ENCODE data around the gene DHRS3.
A peak's percentile ranks its signal among the peaks of the same experiment; 100 is the strongest.

DHRS3 gene

DNA sequence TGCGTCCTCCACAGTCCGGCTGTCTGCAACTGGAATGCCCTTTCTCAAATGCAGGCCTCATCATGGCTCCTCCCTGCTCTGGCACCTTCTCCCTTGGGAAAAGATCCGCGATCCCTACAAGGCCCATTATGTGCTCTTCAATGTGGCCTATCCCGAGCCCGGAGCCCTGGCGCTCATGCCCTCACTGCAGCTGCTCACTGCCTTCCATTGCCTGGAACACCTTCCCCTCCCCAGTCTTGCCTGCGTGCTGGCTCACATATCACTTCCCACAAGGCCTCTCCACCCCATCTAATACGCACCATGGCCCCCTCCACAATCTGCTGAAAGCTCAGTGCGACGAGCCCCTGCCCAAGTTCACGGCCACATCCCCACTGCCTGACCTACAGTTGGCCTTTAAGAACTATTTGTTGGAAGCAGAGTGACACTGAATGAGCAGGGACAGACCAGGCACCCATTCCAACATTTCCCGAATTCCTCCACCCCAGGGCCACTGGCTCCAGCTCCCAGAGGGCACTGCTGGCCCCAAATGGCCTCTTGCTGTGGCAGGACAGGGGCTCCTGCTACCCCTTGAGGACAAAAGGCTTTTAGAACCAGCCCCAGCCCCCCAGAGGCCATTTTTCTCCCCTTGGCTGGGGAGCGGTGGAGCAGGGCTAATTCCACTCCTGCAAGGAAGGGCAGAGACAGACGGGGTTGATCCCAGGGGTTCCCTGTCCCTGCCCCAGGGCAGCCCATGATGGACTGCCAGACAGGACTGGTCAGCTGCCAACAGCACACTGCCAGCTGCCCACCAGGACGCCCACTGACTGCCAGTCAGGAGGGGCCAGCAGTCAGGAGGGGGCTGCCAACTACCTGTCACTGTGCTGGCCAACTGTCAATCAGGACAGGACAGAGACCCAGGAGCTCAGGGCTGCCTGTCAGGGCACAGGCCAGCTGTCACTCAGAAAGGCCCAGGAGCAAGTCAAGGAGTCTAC lies 64.8 kb downstream of the DHRS3 start:
- ATAC-seq: no peak

GRCh38 chr1:12552111-12552888 lies 65.7 kb downstream of the DHRS3 start:
- DNase-seq (no peak), ATAC-seq (no peak)

More for the DNA sequence above, 64.8 kb downstream of the DHRS3 start:
- DNase-seq: no peak

- no peak for DNase-seq
- no peak for ATAC-seq
These were observed 66.4 kb downstream of the DHRS3 start for GRCh38 chr1:12551584-12551983.

DNA sequence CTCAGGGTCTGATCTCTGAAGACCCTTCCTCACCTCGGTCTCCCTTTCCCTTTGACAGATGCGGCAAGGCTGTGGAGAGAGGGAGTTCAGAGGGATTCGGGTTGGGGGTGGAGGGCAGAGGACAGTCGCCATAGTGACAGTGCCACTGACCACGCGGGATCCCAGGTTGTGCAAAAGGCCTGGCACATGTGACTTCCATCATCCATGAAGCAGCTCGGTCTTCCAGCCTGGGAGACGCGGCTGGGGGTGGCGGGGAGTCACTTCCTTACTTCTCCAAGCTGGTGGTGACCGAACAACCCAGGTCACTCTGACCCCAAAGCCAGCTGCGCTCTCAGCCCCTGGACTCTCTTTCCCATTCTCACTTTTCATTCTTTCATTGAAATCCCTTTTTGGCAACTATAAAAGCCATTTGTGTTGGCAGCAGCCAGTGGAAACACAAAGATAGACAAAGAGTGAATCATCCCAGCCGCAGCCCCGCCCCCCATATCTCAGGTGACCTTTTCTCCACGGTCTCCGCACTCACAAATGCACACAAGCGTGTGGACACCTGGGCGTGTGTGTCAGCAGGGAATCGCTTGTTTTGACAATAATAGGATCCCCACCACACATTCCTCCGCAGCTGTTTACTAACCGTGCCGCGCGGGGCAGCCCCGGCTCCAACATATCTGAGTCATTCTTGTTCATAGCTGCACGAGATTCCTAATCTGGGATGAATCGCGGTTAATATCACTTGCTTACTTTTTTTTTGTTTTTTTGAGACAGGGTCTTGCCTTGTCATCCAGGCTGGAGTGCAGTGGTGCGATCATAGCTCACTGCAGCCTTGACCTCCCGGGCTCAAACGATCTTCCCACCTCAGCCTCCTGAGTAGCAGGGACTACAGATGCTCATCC lies 68.3 kb downstream of the DHRS3 start:
- ATAC-seq: no peak
- peak; percentile 44 for DNase-seq

GRCh38 chr1:12548973-12549459 lies 69.0 kb downstream of the DHRS3 start:
- no peak for DNase-seq
- no peak for ATAC-seq

GRCh38 chr1:12548279-12548972 lies 69.6 kb downstream of the DHRS3 start:
- DNase-seq (no peak), ATAC-seq (no peak)

- DNase-seq: no peak
- no peak for ATAC-seq
These were observed 70.3 kb downstream of the DHRS3 start for GRCh38 chr1:12547586-12548225.

- DNase-seq (no peak), ATAC-seq (no peak)
These were observed 71.0 kb downstream of the DHRS3 start for GRCh38 chr1:12546771-12547585.

GRCh38 chr1:12544992-12545391 lies 73.0 kb downstream of the DHRS3 start:
- peak; percentile 38 for DNase-seq
- no peak for ATAC-seq

GRCh38 chr1:12544357-12544756 lies 73.7 kb downstream of the DHRS3 start:
- no peak for ATAC-seq
- DNase-seq: no peak

GRCh38 chr1:12543740-12544154 lies 74.3 kb downstream of the DHRS3 start:
- no peak for DNase-seq
- ATAC-seq: no peak

- ATAC-seq (no peak), DNase-seq (no peak)
These were observed 75.1 kb downstream of the DHRS3 start for GRCh38 chr1:12542616-12543592.

DNA sequence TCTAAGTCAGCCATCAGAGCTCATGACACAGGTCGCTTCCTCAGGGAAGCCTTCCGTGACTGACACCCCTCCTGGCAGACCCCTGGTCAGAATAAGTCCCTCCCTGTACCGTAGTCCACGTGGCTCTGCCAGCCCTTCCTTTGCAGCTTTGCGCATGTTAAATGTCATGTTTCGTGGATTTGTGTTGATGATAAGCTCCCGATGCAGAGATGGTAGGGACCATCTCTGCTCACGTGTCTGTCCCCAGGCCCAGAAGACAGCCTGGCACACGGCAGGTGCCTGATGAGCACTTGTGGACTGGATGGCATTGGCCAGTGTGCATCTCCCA lies 75.9 kb downstream of the DHRS3 start:
- DNase-seq: no peak
- ATAC-seq: no peak

DNA sequence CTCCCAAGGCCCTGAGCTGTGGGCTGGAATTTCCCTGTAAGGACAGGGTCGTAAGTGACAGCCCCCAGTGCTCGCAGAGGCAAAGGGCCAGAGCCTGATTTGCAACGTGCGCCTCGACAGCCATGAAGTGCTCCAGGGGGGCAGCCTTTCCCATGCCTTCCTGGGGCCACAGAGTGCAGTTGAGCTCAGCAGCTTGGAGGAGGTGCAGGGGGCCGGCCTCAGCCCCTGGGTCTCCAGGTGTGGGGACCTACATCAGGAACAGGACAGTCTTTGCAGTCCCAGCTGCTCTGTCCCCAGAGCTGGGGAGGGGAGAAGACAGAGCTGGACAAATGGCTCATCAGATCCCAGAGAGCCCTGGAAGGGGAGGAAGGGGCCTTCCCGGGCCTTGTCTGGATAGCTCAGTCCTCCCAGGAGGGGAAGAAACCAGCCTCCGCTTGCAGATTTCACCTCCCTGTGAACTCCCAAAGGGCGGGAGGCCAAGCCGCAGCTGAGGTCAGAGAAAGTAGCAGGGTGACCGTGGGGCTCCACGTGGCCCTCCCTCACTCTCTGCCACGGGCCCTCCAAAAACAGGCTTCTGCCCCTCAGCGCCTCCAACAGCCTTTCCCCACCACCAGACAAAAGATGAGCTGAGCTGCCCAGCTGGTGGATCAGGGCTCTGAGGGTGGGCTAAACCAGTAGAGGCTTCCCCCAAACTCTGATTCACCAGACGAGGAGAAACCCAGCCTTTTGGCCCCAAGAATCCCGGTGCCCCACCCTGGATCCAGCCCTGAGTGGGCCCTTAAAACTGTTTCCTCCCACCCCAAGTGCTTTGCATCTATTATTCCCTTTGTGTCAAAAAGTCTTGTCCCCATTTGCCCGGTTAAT lies 76.5 kb downstream of the DHRS3 start:
- ATAC-seq (no peak), DNase-seq (no peak)

DNA sequence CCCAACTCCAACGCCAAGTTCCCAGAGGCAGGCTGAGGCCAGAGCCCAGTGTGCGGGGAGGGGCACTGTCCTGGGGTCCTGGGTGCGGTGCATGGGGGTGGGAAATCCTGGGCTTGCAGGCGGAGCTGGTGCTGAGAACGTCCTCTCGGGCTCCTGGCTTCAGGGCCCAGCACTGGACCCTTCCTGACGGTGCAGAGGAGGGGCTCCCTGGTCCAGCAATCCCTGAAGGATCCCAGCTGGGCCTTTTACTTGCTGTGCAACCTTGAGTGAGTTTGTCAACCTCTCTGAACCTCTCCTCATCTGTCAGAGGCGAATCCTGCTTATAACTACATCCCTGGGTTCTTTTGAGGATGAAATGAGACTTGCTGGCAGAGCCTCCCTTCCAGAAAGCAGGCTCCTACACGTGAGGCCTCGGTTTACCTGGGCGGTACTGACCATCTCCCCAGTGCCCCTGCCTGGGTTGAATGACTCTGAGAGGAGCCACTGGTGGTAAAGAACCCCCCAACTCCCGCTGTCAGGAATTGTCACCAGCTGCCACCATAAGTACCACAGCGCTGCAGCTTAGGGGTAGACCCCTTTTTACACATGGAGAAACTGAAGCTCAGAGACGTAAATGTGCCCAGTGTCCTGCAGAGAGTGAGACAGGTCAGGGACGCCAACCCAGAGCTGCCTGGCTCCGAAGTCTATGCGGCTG lies 77.3 kb downstream of the DHRS3 start:
- ATAC-seq (no peak), DNase-seq (no peak)

GRCh38 chr1:12539705-12540579 lies 78.1 kb downstream of the DHRS3 start:
- DNase-seq: no peak
- no peak for ATAC-seq

All from stimulated activated naive CD8-positive, alpha-beta T cell treated with anti-CD3 and anti-CD28 coated beads, Interleukin-15, Interleukin-2, amounts not matched to agents 100 U/mL and 50 U/mL, for 24 hours (primary cell).